AG10803 (cell line): Measurements from ENCODE around the gene RIT1.
A peak's percentile ranks its signal among the peaks of the same experiment; 100 is the strongest.

Source experiments
- DNase-seq: peaks from one replicate; pipeline ENCODE4 v3.0.0; 2010; ENCODE audit warnings: low read depth
- H3K4me3 ChIP-seq: 2 replicates; pipeline ENCODE4 v1.5.1; 2011; ENCODE audit warnings: mild to moderate bottlenecking, low read length, control low read depth
- CTCF ChIP-seq: conservative IDR thresholded peaks from 2 replicates; pipeline ENCODE4 v1.5.1; 2011; ENCODE audit warnings: mild to moderate bottlenecking, low read length, control low read depth, inconsistent platforms

The RIT1 gene

GRCh38 chr1:155940993-155941844, 30.1 kb upstream of the RIT1 start, which contains the start of gene RXFP4:
Gene RXFP4 (plus strand): TSS chr1:155941638. CDS start chr1:155941710, 72 bp downstream.
- DNase-seq, result peak; percentile 43
- H3K4me3 ChIP-seq, result no peak within 1 kb of the TSS
- no peak for TF ChIP-seq CTCF

- no peak overlapping the region for H3K4me3 ChIP-seq
- no peak for TF ChIP-seq CTCF
- peak; percentile 76 for DNase-seq
Measured at GRCh38 chr1:155940482-155940992, 29.4 kb upstream of the RIT1 start.

GRCh38 chr1:155938220-155938627, 27.1 kb upstream of the RIT1 start:
- H3K4me3 ChIP-seq, result no peak overlapping the region
- DNase-seq, result peak; percentile 70
- peak; percentile 74 for TF ChIP-seq CTCF

- no peak for TF ChIP-seq CTCF
- H3K4me3 ChIP-seq, result peak overlapping the region; percentile 97
- no peak for DNase-seq
Measured at GRCh38 chr1:155934936-155935590, 23.9 kb upstream of the RIT1 start.

GRCh38 chr1:155934097-155934935, 23.2 kb upstream of the RIT1 start, which contains the start of gene KHDC4:
Gene KHDC4 (minus strand): TSS chr1:155934413. CDS start chr1:155934373, 40 bp downstream.
- peak within 1 kb of the TSS; percentile 97 for H3K4me3 ChIP-seq
- TF ChIP-seq CTCF, result no peak
- DNase-seq, result peak; percentile 98

GRCh38 chr1:155933591-155934096, 22.5 kb upstream of the RIT1 start:
- peak overlapping the region; percentile 97 for H3K4me3 ChIP-seq
- TF ChIP-seq CTCF, result no peak
- no peak for DNase-seq
